Measurements from ENCODE around the gene JADE2.

Gene JADE2

GRCh38 chr5:134556994-134557393 lies 31.5 kb downstream of the JADE2 start:
- Histone ChIP-seq H3K27ac (ENCODE audit: low read depth, low read length) (no peak overlapping the region), H3K36me3 (ENCODE audit: control insufficient read depth, low read length) (peaks cover 69% of the 10 kb centered on the region), H3K27me3 (ENCODE audit: control insufficient read depth, low read length) (no peaks in the 10 kb centered on the region), H3K4me2 (ENCODE audit: low read length) (no peak overlapping the region), H3K9me3 (ENCODE audit: control insufficient read depth, insufficient read depth, low read length) (no peaks in the 10 kb centered on the region), H3K4me3 (ENCODE audit: low read length) (no peak overlapping the region), H3F3A (ENCODE audit: control insufficient read depth, insufficient read depth) (no peaks in the 10 kb centered on the region), H3K9me2 (replicated peaks; ENCODE audit: control insufficient read depth, low read length) (no peaks in the 10 kb centered on the region), H4K20me1 (ENCODE audit: control insufficient read depth, insufficient read depth, low read depth, low read length) (no peaks in the 10 kb centered on the region), H3K79me2 (ENCODE audit: control insufficient read depth, low read length) (no peaks in the 10 kb centered on the region; the same call in 1 of the 2 replicates), H3K4me1 (ENCODE audit: control insufficient read depth, low read length) (peaks cover 35% of the 10 kb centered on the region)
- TF ChIP-seq EZH2phosphoT487 (IDR thresholded peaks at IDR 0.05; ENCODE audit: borderline replicate concordance, low read length): no peak
- TF ChIP-seq, protein P1, sequence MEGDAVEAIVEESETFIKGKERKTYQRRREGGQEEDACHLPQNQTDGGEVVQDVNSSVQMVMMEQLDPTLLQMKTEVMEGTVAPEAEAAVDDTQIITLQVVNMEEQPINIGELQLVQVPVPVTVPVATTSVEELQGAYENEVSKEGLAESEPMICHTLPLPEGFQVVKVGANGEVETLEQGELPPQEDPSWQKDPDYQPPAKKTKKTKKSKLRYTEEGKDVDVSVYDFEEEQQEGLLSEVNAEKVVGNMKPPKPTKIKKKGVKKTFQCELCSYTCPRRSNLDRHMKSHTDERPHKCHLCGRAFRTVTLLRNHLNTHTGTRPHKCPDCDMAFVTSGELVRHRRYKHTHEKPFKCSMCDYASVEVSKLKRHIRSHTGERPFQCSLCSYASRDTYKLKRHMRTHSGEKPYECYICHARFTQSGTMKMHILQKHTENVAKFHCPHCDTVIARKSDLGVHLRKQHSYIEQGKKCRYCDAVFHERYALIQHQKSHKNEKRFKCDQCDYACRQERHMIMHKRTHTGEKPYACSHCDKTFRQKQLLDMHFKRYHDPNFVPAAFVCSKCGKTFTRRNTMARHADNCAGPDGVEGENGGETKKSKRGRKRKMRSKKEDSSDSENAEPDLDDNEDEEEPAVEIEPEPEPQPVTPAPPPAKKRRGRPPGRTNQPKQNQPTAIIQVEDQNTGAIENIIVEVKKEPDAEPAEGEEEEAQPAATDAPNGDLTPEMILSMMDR (IDR thresholded peaks at IDR 0.05; ENCODE audit: low read depth, low read length, poor library complexity, severe bottlenecking): no peak

DNA sequence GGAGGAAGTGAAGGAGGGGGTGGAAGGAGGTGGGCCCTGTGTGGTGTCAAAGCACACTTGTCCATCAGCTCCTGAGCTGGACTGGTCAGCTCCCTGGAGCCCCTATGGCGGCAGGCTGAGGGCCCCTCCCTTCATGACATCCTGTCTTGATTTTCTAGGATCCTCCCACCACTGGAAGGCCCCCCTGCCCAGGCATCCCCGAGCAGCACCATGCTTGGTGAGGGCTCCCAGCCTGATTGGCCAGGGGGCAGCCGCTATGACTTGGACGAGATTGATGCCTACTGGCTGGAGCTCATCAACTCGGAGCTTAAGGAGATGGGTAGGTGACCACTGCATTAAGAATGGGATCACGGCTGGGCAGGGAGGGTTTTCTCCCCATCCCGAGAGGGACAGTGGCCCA lies 34.2 kb downstream of the JADE2 start:
- Histone ChIP-seq H3K27ac (ENCODE audit: low read depth, low read length) (no peak overlapping the region), H3F3A (ENCODE audit: control insufficient read depth, insufficient read depth) (no peaks in the 10 kb centered on the region), H3K27me3 (ENCODE audit: control insufficient read depth, low read length) (no peaks in the 10 kb centered on the region), H3K4me1 (ENCODE audit: control insufficient read depth, low read length) (peaks cover 17% of the 10 kb centered on the region), H4K20me1 (ENCODE audit: control insufficient read depth, insufficient read depth, low read depth, low read length) (no peaks in the 10 kb centered on the region), H3K36me3 (ENCODE audit: control insufficient read depth, low read length) (peaks cover 77% of the 10 kb centered on the region), H3K79me2 (ENCODE audit: control insufficient read depth, low read length) (no peaks in the 10 kb centered on the region; the same call in 1 of the 2 replicates), H3K4me2 (ENCODE audit: low read length) (no peak overlapping the region), H3K9me3 (ENCODE audit: control insufficient read depth, insufficient read depth, low read length) (no peaks in the 10 kb centered on the region), H3K9me2 (replicated peaks; ENCODE audit: control insufficient read depth, low read length) (no peaks in the 10 kb centered on the region), H3K4me3 (ENCODE audit: low read length) (no peak overlapping the region)
- TF ChIP-seq EZH2phosphoT487 (IDR thresholded peaks at IDR 0.05; ENCODE audit: borderline replicate concordance, low read length): no peak
- TF ChIP-seq, protein P1 (IDR thresholded peaks at IDR 0.05; ENCODE audit: low read depth, low read length, poor library complexity, severe bottlenecking): no peak

GRCh38 chr5:134560698-134561097 lies 35.2 kb downstream of the JADE2 start:
- no peaks in the 10 kb centered on the region for H3F3A ChIP-seq (ENCODE audit: control insufficient read depth, insufficient read depth)
- H3K4me1 ChIP-seq (ENCODE audit: control insufficient read depth, low read length): peaks cover 7% of the 10 kb centered on the region
- H3K27ac ChIP-seq (ENCODE audit: low read depth, low read length): no peak overlapping the region
- no peaks in the 10 kb centered on the region; the same call in 1 of the 2 replicates for H3K79me2 ChIP-seq (ENCODE audit: control insufficient read depth, low read length)
- no peaks in the 10 kb centered on the region for H4K20me1 ChIP-seq (ENCODE audit: control insufficient read depth, insufficient read depth, low read depth, low read length)
- TF ChIP-seq EZH2phosphoT487 (IDR thresholded peaks at IDR 0.05; ENCODE audit: borderline replicate concordance, low read length): no peak
- TF ChIP-seq, protein P1 (IDR thresholded peaks at IDR 0.05; ENCODE audit: low read depth, low read length, poor library complexity, severe bottlenecking): no peak
- H3K9me2 ChIP-seq (replicated peaks; ENCODE audit: control insufficient read depth, low read length): no peaks in the 10 kb centered on the region
- H3K4me3 ChIP-seq (ENCODE audit: low read length): no peak overlapping the region
- H3K9me3 ChIP-seq (ENCODE audit: control insufficient read depth, insufficient read depth, low read length): no peaks in the 10 kb centered on the region
- H3K36me3 ChIP-seq (ENCODE audit: control insufficient read depth, low read length): peaks cover 75% of the 10 kb centered on the region
- H3K27me3 ChIP-seq (ENCODE audit: control insufficient read depth, low read length): no peaks in the 10 kb centered on the region
- H3K4me2 ChIP-seq (ENCODE audit: low read length): no peak overlapping the region

Data from DOHH2 (cell line).